GM12872 (cell line): ENCODE results near the gene HAL.
A peak's percentile ranks its signal among the peaks of the same experiment; 100 is the strongest.

Experiments
- CTCF ChIP-seq: IDR thresholded peaks from 3 replicates; pipeline ENCODE4 v1.5.1; 2011; ENCODE audit warnings: low read depth, mild to moderate bottlenecking, low read length, moderate library complexity; ENCODE audit not compliant: insufficient read depth

The HAL gene

GRCh38 chr12:96000858-96001257, 4.7 kb upstream of the HAL start:
- no peak for TF ChIP-seq CTCF

- no peak for TF ChIP-seq CTCF
Measured at GRCh38 chr12:95999484-95999883, 3.3 kb upstream of the HAL start.

- TF ChIP-seq CTCF = peak; percentile 74
Measured at GRCh38 chr12:95998611-95999286, 2.6 kb upstream of the HAL start.

- TF ChIP-seq CTCF = no peak
Measured at GRCh38 chr12:95997911-95998510, 1.9 kb upstream of the HAL start.

GRCh38 chr12:95997276-95997675, 1.1 kb upstream of the HAL start:
- no peak for TF ChIP-seq CTCF

- TF ChIP-seq CTCF = no peak
Measured at GRCh38 chr12:95995238-95996031, 709 bp downstream of the HAL start.

GRCh38 chr12:95994476-95994875, 1.7 kb downstream of the HAL start:
- TF ChIP-seq CTCF = no peak
